Activated CD4-positive, CD25-positive, alpha-beta regulatory T cell treated with anti-CD3 and anti-CD28 coated beads, Interleukin-2, amount 50 U/mL, for 24 hours (primary cell): ENCODE data around the gene UBE2Z.
"Not testable (repeated sequence)": the region's sequence is repeated elsewhere in the genome, so short reads cannot be mapped to it uniquely, and the experiment has no call there.

Experiments
- ATAC-seq, 2 donors: fragments of 150-1000 bp; cut with Tn5 transposase; one replicate each; pipeline ENCODE4 v1.10.0; 2021; ENCODE audit warnings: mild to moderate bottlenecking in 1 of 2, moderate library complexity in 1 of 2

The UBE2Z gene

GRCh38 chr17:48904428-48904827 lies 3.8 kb upstream of the UBE2Z start:
- ATAC-seq, result no peak

- ATAC-seq, result no peak
Observed at GRCh38 chr17:48905987-48906515, 2.2 kb upstream of the UBE2Z start.

GRCh38 chr17:48907713-48908046 lies 527 bp upstream of the UBE2Z start:
- ATAC-seq, result peak; percentile 2 to 3

- ATAC-seq, result peak; percentile 57 to 58
Observed at GRCh38 chr17:48908853-48909394, 717 bp downstream of the UBE2Z start.

GRCh38 chr17:48909783-48910182 lies 1.6 kb downstream of the UBE2Z start:
- no peak for ATAC-seq

- ATAC-seq, result no peak
Observed at GRCh38 chr17:48910370-48910769, 2.2 kb downstream of the UBE2Z start.

GRCh38 chr17:48912476-48912875 lies 4.3 kb downstream of the UBE2Z start:
- ATAC-seq, result no peak

GRCh38 chr17:48915459-48916282 lies 7.5 kb downstream of the UBE2Z start:
- peak; percentile 96 to 97 for ATAC-seq

- no peak for ATAC-seq
Observed at GRCh38 chr17:48925251-48925990, 17.2 kb downstream of the UBE2Z start.

GRCh38 chr17:48925991-48926342 lies 17.8 kb downstream of the UBE2Z start:
- no peak for ATAC-seq

GRCh38 chr17:48927978-48928745 lies 20.0 kb downstream of the UBE2Z start:
- no peak for ATAC-seq

- ATAC-seq, result no peak
Observed at GRCh38 chr17:48928876-48929811, 20.9 kb downstream of the UBE2Z start.

GRCh38 chr17:48929812-48930165 lies 21.6 kb downstream of the UBE2Z start:
- ATAC-seq, result no peak

- no peak for ATAC-seq
Observed at GRCh38 chr17:48930435-48930873, 22.2 kb downstream of the UBE2Z start.

GRCh38 chr17:48933035-48933434 lies 24.8 kb downstream of the UBE2Z start:
- no peak for ATAC-seq

- ATAC-seq, result peak; percentile 97
Observed at GRCh38 chr17:48944515-48945260, 36.5 kb downstream of the UBE2Z start, which contains the start of gene SNF8. TSS of gene SNF8 (minus strand) at chr17:48944842. CDS start at chr17:48944734, 108 bp downstream.

- ATAC-seq, result not testable (repeated sequence)
Observed at GRCh38 chr17:48945261-48945651, 37.0 kb downstream of the UBE2Z start.

GRCh38 chr17:48951572-48951971 lies 43.4 kb downstream of the UBE2Z start:
- no peak for ATAC-seq

- peak in 1 of 2 donors; percentile 28 for ATAC-seq
Observed at GRCh38 chr17:48952904-48953303, 44.7 kb downstream of the UBE2Z start.

- ATAC-seq, result no peak
Observed at GRCh38 chr17:48954300-48954755, 46.1 kb downstream of the UBE2Z start.
